ENCODE results near the gene KDM5C.

Gene KDM5C

GRCh38 chrX:53190363-53190960 lies 34.5 kb downstream of the KDM5C start:
- TF ChIP-seq GATA3 (IDR thresholded peaks at IDR 0.05; ENCODE audit: low read depth, low read length) = no peak
- TF ChIP-seq GATA2 (IDR thresholded peaks at IDR 0.05; ENCODE audit: low read depth, low read length) = no peak

GRCh38 chrX:53188763-53189162 lies 36.2 kb downstream of the KDM5C start:
- TF ChIP-seq GATA2 (IDR thresholded peaks at IDR 0.05; ENCODE audit: low read depth, low read length) (no peak), GATA3 (IDR thresholded peaks at IDR 0.05; ENCODE audit: low read depth, low read length) (no peak)

GRCh38 chrX:53186351-53186750 lies 38.7 kb downstream of the KDM5C start:
- TF ChIP-seq GATA2 (IDR thresholded peaks at IDR 0.05; ENCODE audit: low read depth, low read length) = no peak

GRCh38 chrX:53184836-53185235 lies 40.2 kb downstream of the KDM5C start:
- TF ChIP-seq GATA3 (IDR thresholded peaks at IDR 0.05; ENCODE audit: low read depth, low read length) (no peak), GATA2 (IDR thresholded peaks at IDR 0.05; ENCODE audit: low read depth, low read length) (no peak)

GRCh38 chrX:53171356-53171755 lies 53.7 kb downstream of the KDM5C start:
- TF ChIP-seq GATA3 (IDR thresholded peaks at IDR 0.05; ENCODE audit: low read depth, low read length) = no peak
- TF ChIP-seq GATA2 (IDR thresholded peaks at IDR 0.05; ENCODE audit: low read depth, low read length) = no peak

- TF ChIP-seq GATA3 (IDR thresholded peaks at IDR 0.05; ENCODE audit: low read depth, low read length) (no peak), GATA2 (IDR thresholded peaks at IDR 0.05; ENCODE audit: low read depth, low read length) (no peak)
These were observed 58.9 kb downstream of the KDM5C start for GRCh38 chrX:53166103-53166502.

GRCh38 chrX:53163436-53163835 lies 61.6 kb downstream of the KDM5C start:
- TF ChIP-seq GATA3 (IDR thresholded peaks at IDR 0.05; ENCODE audit: low read depth, low read length) (no peak), GATA2 (IDR thresholded peaks at IDR 0.05; ENCODE audit: low read depth, low read length) (no peak)

GRCh38 chrX:53160297-53160983 lies 64.6 kb downstream of the KDM5C start:
- no peak for TF ChIP-seq GATA3 (IDR thresholded peaks at IDR 0.05; ENCODE audit: low read depth, low read length)
- no peak for TF ChIP-seq GATA2 (IDR thresholded peaks at IDR 0.05; ENCODE audit: low read depth, low read length)

GRCh38 chrX:53159184-53159583 lies 65.8 kb downstream of the KDM5C start:
- no peak for TF ChIP-seq GATA3 (IDR thresholded peaks at IDR 0.05; ENCODE audit: low read depth, low read length)
- no peak for TF ChIP-seq GATA2 (IDR thresholded peaks at IDR 0.05; ENCODE audit: low read depth, low read length)

- no peak for TF ChIP-seq GATA2 (IDR thresholded peaks at IDR 0.05; ENCODE audit: low read depth, low read length)
- no peak for TF ChIP-seq GATA3 (IDR thresholded peaks at IDR 0.05; ENCODE audit: low read depth, low read length)
These were observed 68.8 kb downstream of the KDM5C start for GRCh38 chrX:53156207-53156596.

GRCh38 chrX:53155512-53156206 lies 69.3 kb downstream of the KDM5C start:
- TF ChIP-seq GATA2 (IDR thresholded peaks at IDR 0.05; ENCODE audit: low read depth, low read length) (no peak), GATA3 (IDR thresholded peaks at IDR 0.05; ENCODE audit: low read depth, low read length) (no peak)

GRCh38 chrX:53153581-53153980 lies 71.4 kb downstream of the KDM5C start:
- TF ChIP-seq GATA3 (IDR thresholded peaks at IDR 0.05; ENCODE audit: low read depth, low read length) (no peak), GATA2 (IDR thresholded peaks at IDR 0.05; ENCODE audit: low read depth, low read length) (no peak)

Measured in SH-SY5Y (cell line).